Transverse colon (tissue), 4 donors: ENCODE data around the gene OSBPL10. TPM values are rescaled to one million over a fixed set of nuclear protein-coding genes. Genes with fewer than 3 reads are reported as not detected.
"Not testable (repeated sequence)": the region's sequence is repeated elsewhere in the genome, so short reads cannot be mapped to it uniquely, and the experiment has no call there.

Experiments
- DNase-seq: peaks from one replicate; pipeline ENCODE4 v3.0.0-alpha.2; 2019
- H3K27ac ChIP-seq, 4 donors: fragments of 200-600 bp; sonication (generic); 2 replicates each; pipeline ENCODE4 v1.5.1; 2016 to 2018; ENCODE audit warnings: inconsistent platforms in 4 of 4
- H3K27me3 ChIP-seq: fragments of 200-600 bp; sonication (generic); 2 replicates; pipeline ENCODE4 v1.5.1; 2017; ENCODE audit warnings: inconsistent platforms
- H3K36me3 ChIP-seq, 4 donors: fragments of 200-600 bp; sonication (generic); 2 replicates each; pipeline ENCODE4 v1.5.1; 2017 to 2019; ENCODE audit warnings: inconsistent platforms in 4 of 4
- H3K4me1 ChIP-seq, 4 donors: fragments of 200-600 bp; sonication (generic); 2 replicates each; pipeline ENCODE4 v1.5.1; 2017 to 2020; ENCODE audit warnings: inconsistent platforms in 4 of 4
- H3K4me3 ChIP-seq, 4 donors: fragments of 200-600 bp; sonication (generic); 1 replicate in 1 of 4; 2 replicates in 3 of 4; pipeline versions ENCODE4 v1.5.1 to v1.6.1; 2017 to 2019; ENCODE audit warnings: inconsistent platforms in 4 of 4
- H3K9me3 ChIP-seq, 2 donors: fragments of 200-600 bp; sonication (generic); 2 replicates each; pipeline ENCODE4 v1.5.1; 2017 to 2019; ENCODE audit warnings: inconsistent platforms in 2 of 2
- EP300 ChIP-seq: sonication (generic); formaldehyde crosslinking; IDR thresholded peaks from one replicate; pipeline ENCODE4 v1.6.1; 2017; ENCODE audit warnings: antibody characterized with exemption, low read depth
- POLR2A ChIP-seq: fragments of 450-650 bp; IDR thresholded peaks from one replicate; pipeline ENCODE4 v1.6.1; 2016; ENCODE audit warnings: antibody characterized with exemption, mild to moderate bottlenecking, moderate library complexity
- POLR2AphosphoS5 ChIP-seq, 3 donors: sonication (generic); formaldehyde crosslinking; IDR thresholded peaks; one replicate each; pipeline ENCODE4 v1.6.1; 2016; ENCODE audit warnings: antibody characterized with exemption in 3 of 3
- WGBS, 2 donors: methylation state at CpG; one replicate each; pipeline ENCODE4 v1.1.5; 2018; ENCODE audit warnings: low coverage in 1 of 2; 5-methylcytosine and 5-hydroxymethylcytosine counted together
- in situ Hi-C, 4 donors: fragments of 200-750 bp; cut with MboI; loops; one replicate each; pipeline versions ENCODE4 v1.15.0 to v1.15.1; 2017; ENCODE audit warnings: low sequenced_read_pairs in 3 of 4, low pct_ligation_motif_present in 1 of 4, low pct_unique_long_range_greater_than_20kb in 1 of 4
- intact Hi-C: fragments of 100-400 bp; cut with DNase I; formaldehyde crosslinking; loops from one replicate; pipeline ENCODE4 v1.15.1; 2023; ENCODE audit warnings: low total_unique reads
- total RNA-seq, 4 donors: library from RNA; depleted of rRNA; stranded (reverse); fragments of >200 nt; gene quantifications; one replicate each; pipeline ENCODE4 v1.1.0, GENCODE V29; 2016
- TF ChIP-seq, protein P1 (sequence below), 5 experiments: fragments of 200-600 bp in 3 of 5; fragments of 450-650 bp in 2 of 5; sonication (generic) in 3 of 5; IDR thresholded peaks; 1 replicate in 2 of 5; 2 replicates in 3 of 5; pipeline ENCODE4 v1.5.1; 2016 to 2017; ENCODE audit warnings: antibody characterized with exemption in 5 of 5, inconsistent platforms in 3 of 5, mild to moderate bottlenecking in 2 of 5, moderate library complexity in 1 of 5

The OSBPL10 gene
- total RNA-seq, 4 donors from 2014 or later = 10.0 to 34.8 (median 19.5) TPM

DNA sequence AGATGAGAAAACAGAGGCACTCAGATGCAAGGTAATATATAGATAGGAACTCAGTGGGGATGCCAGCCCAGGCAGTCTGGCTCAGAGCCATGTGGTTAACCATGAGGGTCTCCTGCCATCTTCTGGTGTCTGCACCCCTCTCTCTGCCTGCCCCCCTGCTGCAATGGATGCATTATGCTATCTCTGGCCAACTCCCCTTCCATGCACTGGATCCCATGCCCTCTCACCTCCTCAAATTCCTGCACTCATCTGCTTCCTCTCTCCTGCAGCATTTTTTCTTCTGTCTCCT lies 285.1 kb downstream of the OSBPL10 start:
- Histone ChIP-seq H3K4me1 (no peaks in the 10 kb centered on the region), H3K36me3 (no peaks in the 10 kb centered on the region), H3K9me3 (no peaks in the 10 kb centered on the region), H3K27ac (no peak overlapping the region), H3K4me3 (no peak overlapping the region), H3K27me3 (no peaks in the 10 kb centered on the region)
- no peak for TF ChIP-seq EP300
- DNase-seq = no peak
- in situ Hi-C loops (no loop called here), intact Hi-C loops (no loop called here)

DNA sequence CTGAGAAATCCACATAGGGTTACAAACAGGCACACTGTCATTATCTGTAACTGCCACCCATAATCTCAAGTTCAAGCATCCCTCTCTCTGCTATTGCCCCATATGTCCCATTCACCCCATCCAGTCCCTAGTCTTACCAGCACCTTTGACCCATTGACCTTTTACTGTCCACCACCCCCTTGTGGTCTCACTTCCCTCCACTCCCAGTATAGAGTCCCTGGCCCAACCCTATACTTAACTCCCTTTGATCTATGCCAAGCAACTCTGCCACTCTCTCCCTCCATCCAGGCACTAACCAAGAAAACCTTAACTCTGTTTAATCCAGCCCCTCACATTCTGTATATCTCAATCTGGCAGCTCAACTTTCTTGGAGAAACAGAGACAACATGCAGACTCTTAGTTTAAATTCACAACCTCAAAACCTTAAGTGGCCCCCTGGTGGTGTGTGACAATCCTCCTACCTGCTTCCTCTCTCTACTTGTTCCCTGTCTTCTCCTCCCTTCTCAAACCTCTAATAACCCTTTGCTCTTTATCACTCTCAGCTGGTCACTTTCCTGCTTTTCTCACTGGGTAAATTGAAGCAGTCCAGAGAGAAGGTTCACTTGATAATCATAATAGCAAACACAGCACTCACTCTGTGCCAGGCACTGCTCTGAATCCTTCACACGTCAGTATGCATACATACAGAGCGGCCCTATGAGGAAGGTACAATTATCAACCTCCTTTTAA lies 285.6 kb downstream of the OSBPL10 start:
- Histone ChIP-seq H3K9me3 (no peaks in the 10 kb centered on the region), H3K36me3 (no peaks in the 10 kb centered on the region), H3K27me3 (no peaks in the 10 kb centered on the region), H3K27ac (no peak overlapping the region), H3K4me3 (no peak overlapping the region), H3K4me1 (no peaks in the 10 kb centered on the region)
- intact Hi-C loops (no loop called here), in situ Hi-C loops (no loop called here)
- WGBS, 2 donors = 98 to 100% methylated on average over 2 of the region's 2 CpGs
- peak; percentile 14 for DNase-seq
- no peak for TF ChIP-seq EP300
- TF ChIP-seq, protein P1, sequence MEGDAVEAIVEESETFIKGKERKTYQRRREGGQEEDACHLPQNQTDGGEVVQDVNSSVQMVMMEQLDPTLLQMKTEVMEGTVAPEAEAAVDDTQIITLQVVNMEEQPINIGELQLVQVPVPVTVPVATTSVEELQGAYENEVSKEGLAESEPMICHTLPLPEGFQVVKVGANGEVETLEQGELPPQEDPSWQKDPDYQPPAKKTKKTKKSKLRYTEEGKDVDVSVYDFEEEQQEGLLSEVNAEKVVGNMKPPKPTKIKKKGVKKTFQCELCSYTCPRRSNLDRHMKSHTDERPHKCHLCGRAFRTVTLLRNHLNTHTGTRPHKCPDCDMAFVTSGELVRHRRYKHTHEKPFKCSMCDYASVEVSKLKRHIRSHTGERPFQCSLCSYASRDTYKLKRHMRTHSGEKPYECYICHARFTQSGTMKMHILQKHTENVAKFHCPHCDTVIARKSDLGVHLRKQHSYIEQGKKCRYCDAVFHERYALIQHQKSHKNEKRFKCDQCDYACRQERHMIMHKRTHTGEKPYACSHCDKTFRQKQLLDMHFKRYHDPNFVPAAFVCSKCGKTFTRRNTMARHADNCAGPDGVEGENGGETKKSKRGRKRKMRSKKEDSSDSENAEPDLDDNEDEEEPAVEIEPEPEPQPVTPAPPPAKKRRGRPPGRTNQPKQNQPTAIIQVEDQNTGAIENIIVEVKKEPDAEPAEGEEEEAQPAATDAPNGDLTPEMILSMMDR (IDR thresholded peaks at IDR 0.05) = peak in 2 of 5 experiments; percentile 19 to 21

DNA sequence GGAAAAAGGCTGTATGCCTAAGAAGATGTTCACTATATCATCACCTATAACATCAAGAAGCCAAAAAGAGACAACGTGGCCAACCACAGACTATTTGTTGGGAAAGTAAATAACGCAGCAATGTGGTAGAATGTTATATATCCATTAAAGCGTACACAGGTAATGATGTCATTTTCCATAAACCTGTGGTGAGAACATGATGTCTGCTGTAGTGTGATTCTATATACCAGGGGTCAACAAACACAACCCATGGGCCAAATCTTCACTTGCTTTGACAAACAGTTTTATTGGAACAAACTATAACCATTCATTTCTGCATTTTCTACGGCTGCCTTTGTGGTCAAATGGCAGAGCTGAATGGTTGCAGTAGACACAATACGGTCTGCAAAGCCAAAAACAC lies 287.7 kb downstream of the OSBPL10 start:
- Histone ChIP-seq H3K27ac (no peak overlapping the region), H3K36me3 (no peaks in the 10 kb centered on the region), H3K4me1 (no peaks in the 10 kb centered on the region), H3K9me3 (no peaks in the 10 kb centered on the region), H3K27me3 (no peaks in the 10 kb centered on the region), H3K4me3 (no peak overlapping the region)
- WGBS, 2 donors = 97 to 100% methylated on average over 5 of the region's 5 CpGs
- TF ChIP-seq POLR2A (no peak), POLR2AphosphoS5 (IDR thresholded peaks at IDR 0.05) (no peak), EP300 (no peak)
- TF ChIP-seq, protein P1 (IDR thresholded peaks at IDR 0.05) = no peak
- in situ Hi-C loops = no loop called here
- intact Hi-C loops = no loop called here
- DNase-seq = no peak

DNA sequence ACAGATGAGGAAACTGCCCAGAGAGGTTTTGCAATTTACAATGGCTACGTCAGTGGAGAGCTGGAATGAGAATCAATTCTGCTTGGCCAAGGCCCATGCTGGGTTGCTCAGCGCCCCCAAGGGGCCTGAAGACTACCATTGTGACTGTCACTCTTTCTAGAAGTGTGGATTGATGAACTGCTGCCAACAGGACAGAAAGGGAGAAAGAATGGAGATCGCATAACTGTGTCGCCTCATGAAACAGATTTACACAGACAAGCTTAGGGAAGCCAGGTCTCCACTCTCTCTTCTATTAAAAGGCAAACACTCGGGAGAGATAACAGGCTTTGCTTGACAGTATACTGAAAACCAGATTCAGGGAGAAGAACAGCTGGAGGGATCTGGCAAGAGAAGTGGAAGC lies 288.3 kb downstream of the OSBPL10 start:
- intact Hi-C loops = no loop called here
- in situ Hi-C loops = no loop called here
- H3K27ac ChIP-seq = no peak overlapping the region
- H3K4me1 ChIP-seq = no peaks in the 10 kb centered on the region
- WGBS, 2 donors = 81 to 88% methylated on average over 3 to 5 of the region's 5 CpGs
- no peaks in the 10 kb centered on the region for H3K36me3 ChIP-seq
- no peaks in the 10 kb centered on the region for H3K27me3 ChIP-seq
- DNase-seq = no peak
- H3K9me3 ChIP-seq = no peaks in the 10 kb centered on the region
- TF ChIP-seq EP300 (no peak), POLR2A (no peak), POLR2AphosphoS5 (IDR thresholded peaks at IDR 0.05) (no peak)
- TF ChIP-seq, protein P1 (IDR thresholded peaks at IDR 0.05) = no peak
- no peak overlapping the region for H3K4me3 ChIP-seq

DNA sequence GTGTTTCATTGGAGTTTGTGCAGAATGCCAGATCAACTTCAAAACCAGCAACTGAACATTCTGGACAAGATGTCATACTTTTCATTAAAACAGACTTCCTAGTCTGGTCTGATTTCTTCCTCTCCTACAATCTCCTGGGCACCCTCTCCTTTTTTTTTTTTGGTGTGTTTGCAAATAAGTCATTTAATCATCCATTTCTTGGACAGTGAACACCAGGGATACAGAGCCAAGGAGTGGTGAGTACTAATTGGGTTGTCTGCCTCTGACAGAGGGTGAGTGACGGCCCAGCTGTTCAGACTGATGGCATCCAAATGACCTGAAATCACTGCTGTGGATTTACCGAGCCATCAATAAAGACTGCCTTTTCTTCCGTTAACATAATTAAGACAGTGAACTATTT lies 290.3 kb downstream of the OSBPL10 start:
- WGBS, 2 donors = 80 to 93% methylated on average over 2 to 3 of the region's 3 CpGs
- H3K4me3 ChIP-seq = no peak overlapping the region
- H3K27me3 ChIP-seq = no peaks in the 10 kb centered on the region
- H3K27ac ChIP-seq = no peak overlapping the region
- in situ Hi-C loops (no loop called here), intact Hi-C loops (no loop called here)
- no peaks in the 10 kb centered on the region for H3K4me1 ChIP-seq
- TF ChIP-seq, protein P1 (IDR thresholded peaks at IDR 0.05) = no peak
- no peak for TF ChIP-seq POLR2A
- no peak for TF ChIP-seq EP300
- no peak for TF ChIP-seq POLR2AphosphoS5 (IDR thresholded peaks at IDR 0.05)
- no peaks in the 10 kb centered on the region for H3K9me3 ChIP-seq
- DNase-seq = no peak
- H3K36me3 ChIP-seq = no peaks in the 10 kb centered on the region

DNA sequence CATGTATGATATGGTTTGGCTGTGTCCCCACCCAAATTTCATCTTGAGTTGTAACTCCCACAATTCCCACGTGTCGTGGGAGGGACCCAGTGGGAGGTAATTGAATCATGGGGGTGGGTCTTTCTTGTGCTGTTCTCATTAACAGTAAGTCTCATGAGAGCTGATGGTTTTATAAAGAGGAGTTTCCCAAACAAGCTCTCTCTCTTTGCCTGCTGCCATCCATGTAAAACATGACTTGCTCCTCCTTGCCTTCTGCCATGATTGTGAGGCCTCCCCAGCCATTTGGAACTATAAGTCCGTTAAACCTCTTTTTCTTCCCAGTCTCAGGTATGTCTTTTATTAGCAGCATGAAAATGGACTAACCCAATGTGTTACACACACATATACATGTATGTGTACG lies 291.5 kb downstream of the OSBPL10 start:
- intact Hi-C loops, DNase-seq, H3K36me3 ChIP-seq, H3K27ac ChIP-seq, H3K27me3 ChIP-seq, H3K9me3 ChIP-seq, H3K4me3 ChIP-seq, H3K4me1 ChIP-seq, in situ Hi-C loops: not testable (repeated sequence)
- 95 to 100% methylated on average over 2 to 4 of the region's 4 CpGs for WGBS, 2 donors
